ENCODE measurements around the gene DAZ2.
"Not testable (repeated sequence)": the region's sequence is repeated elsewhere in the genome, so short reads cannot be mapped to it uniquely, and the experiment has no call there.

- TF ChIP-seq KAT8 (CRISPR knock-in tag; IDR thresholded peaks at IDR 0.05); ZNF143 (CRISPR knock-in tag; IDR thresholded peaks at IDR 0.05); POLR2A (IDR thresholded peaks at IDR 0.05; ENCODE audit: insufficient read depth in 1 of 2, low read depth in 2 of 2, low read length in 2 of 2); HNRNPUL1 (IDR thresholded peaks at IDR 0.05; ENCODE audit: low read depth, low read length); POLR2AphosphoS5 (IDR thresholded peaks at IDR 0.05; ENCODE audit: low read depth, low read length); MXD4 (CRISPR knock-in tag; IDR thresholded peaks at IDR 0.05); ZNF3 (CRISPR knock-in tag; IDR thresholded peaks at IDR 0.05); ZNF609 (CRISPR knock-in tag; IDR thresholded peaks at IDR 0.05; ENCODE audit: borderline replicate concordance); ZKSCAN1 (IDR thresholded peaks at IDR 0.05; ENCODE audit: low read length); POLR2G (IDR thresholded peaks at IDR 0.05; ENCODE audit: low read depth, low read length); TP53 (CRISPR knock-in tag; conservative IDR thresholded peaks at IDR 0.05): not testable (repeated sequence)
Observed at GRCh38 chrY:23209802-23210495, 9.4 kb upstream of the DAZ2 start.

Data from HepG2 (cell line).